Liver (tissue), 9 donors: ENCODE data around the gene NBAS. TPM values are rescaled to one million over a fixed set of nuclear protein-coding genes. Genes with fewer than 3 reads are reported as not detected.

Experiments
- DNase-seq: peaks from one replicate; pipeline ENCODE4 v3.0.0-alpha.2; 2017; ENCODE audit warnings: low spot score
- H3K27ac ChIP-seq, 2 donors: one replicate each; pipeline ENCODE4 v1.7.0; 2013; ENCODE audit warnings: inconsistent platforms in 2 of 2, low read length in 2 of 2, control low read depth in 1 of 2, low read depth in 1 of 2, mild to moderate bottlenecking in 1 of 2
- H3K27me3 ChIP-seq, 4 donors: one replicate each; pipeline versions ENCODE4 v1.6.1 to v1.7.0; 2013; ENCODE audit warnings: low read length in 3 of 4, inconsistent platforms in 1 of 4, mild to moderate bottlenecking in 1 of 4, moderate library complexity in 1 of 4; ENCODE audit not compliant: control insufficient read depth in 4 of 4, insufficient read depth in 4 of 4
- H3K36me3 ChIP-seq, 4 donors: one replicate each; pipeline versions ENCODE4 v1.6.1 to v1.7.0; 2013; ENCODE audit warnings: low read length in 3 of 4, mild to moderate bottlenecking in 3 of 4, low read depth in 1 of 4, moderate library complexity in 1 of 4; ENCODE audit not compliant: control insufficient read depth in 4 of 4, insufficient read depth in 3 of 4
- H3K4me1 ChIP-seq, 4 donors: one replicate each; pipeline versions ENCODE4 v1.6.1 to v1.7.0; 2013; ENCODE audit warnings: low read length in 3 of 4, mild to moderate bottlenecking in 3 of 4, moderate library complexity in 1 of 4; ENCODE audit not compliant: control insufficient read depth in 4 of 4, insufficient read depth in 4 of 4
- H3K4me3 ChIP-seq, 3 donors: one replicate each; pipeline versions ENCODE4 v1.6.1 to v1.7.0; 2013; ENCODE audit warnings: low read length in 3 of 3, control low read depth in 1 of 3, low read depth in 1 of 3, mild to moderate bottlenecking in 1 of 3
- H3K9ac ChIP-seq, 2 donors: one replicate each; pipeline ENCODE4 v1.7.0; 2013; ENCODE audit warnings: low read length in 2 of 2, mild to moderate bottlenecking in 2 of 2, moderate library complexity in 2 of 2, control low read depth in 1 of 2, low read depth in 1 of 2
- H3K9me3 ChIP-seq, 4 donors: one replicate each; pipeline versions ENCODE4 v1.6.1 to v1.7.0; 2013; ENCODE audit warnings: low read length in 3 of 4; ENCODE audit not compliant: control insufficient read depth in 4 of 4
- ATF3 ChIP-seq: IDR thresholded peaks from 2 replicates; pipeline ENCODE4 v1.6.1; 2016; ENCODE audit warnings: antibody characterized with exemption
- CTCF ChIP-seq: fragments of 150-350 bp; IDR thresholded peaks from 2 replicates; pipeline ENCODE4 v1.5.1; 2017; ENCODE audit warnings: improper control_type of control experiment, low read depth, low read length; ENCODE audit not compliant: missing input control
- EGR1 ChIP-seq, 2 donors: IDR thresholded peaks; 2 replicates each; pipeline ENCODE4 v1.6.1; 2016 to 2018; ENCODE audit warnings: antibody characterized with exemption in 2 of 2, low read depth in 2 of 2
- FOXA1 ChIP-seq: IDR thresholded peaks from 2 replicates; pipeline ENCODE4 v1.6.1; 2016; ENCODE audit warnings: antibody characterized with exemption
- FOXA2 ChIP-seq: IDR thresholded peaks from 2 replicates; pipeline ENCODE4 v1.6.1; 2016; ENCODE audit warnings: antibody characterized with exemption
- GABPA ChIP-seq, 2 donors: IDR thresholded peaks in 1 of 2; conservative IDR thresholded peaks in 1 of 2; 2 replicates each; pipeline ENCODE4 v1.6.1; 2016; ENCODE audit warnings: antibody characterized with exemption in 2 of 2, mild to moderate bottlenecking in 1 of 2, moderate library complexity in 1 of 2
- HNF4A ChIP-seq, 2 donors: conservative IDR thresholded peaks; 2 replicates each; pipeline ENCODE4 v1.6.1; 2016; ENCODE audit warnings: antibody characterized with exemption in 2 of 2, mild to moderate bottlenecking in 2 of 2
- HNF4G ChIP-seq: IDR thresholded peaks from 2 replicates; pipeline ENCODE4 v1.6.1; 2016; ENCODE audit warnings: antibody characterized with exemption
- JUND ChIP-seq, 2 donors: IDR thresholded peaks; 2 replicates each; pipeline ENCODE4 v1.6.1; 2016; ENCODE audit warnings: antibody characterized with exemption in 2 of 2
- MAX ChIP-seq: IDR thresholded peaks from 2 replicates; pipeline ENCODE4 v1.6.1; 2016; ENCODE audit warnings: antibody characterized with exemption
- RAD21 ChIP-seq, 2 donors: IDR thresholded peaks; 2 replicates each; pipeline ENCODE4 v1.6.1; 2016; ENCODE audit warnings: antibody characterized with exemption in 2 of 2, mild to moderate bottlenecking in 2 of 2
- REST ChIP-seq: IDR thresholded peaks from 2 replicates; pipeline ENCODE4 v1.6.1; 2016; ENCODE audit warnings: antibody characterized with exemption, mild to moderate bottlenecking
- RXRA ChIP-seq, 2 donors: IDR thresholded peaks; 2 replicates each; pipeline ENCODE4 v1.6.1; 2017 to 2018; ENCODE audit warnings: antibody characterized with exemption in 2 of 2, mild to moderate bottlenecking in 1 of 2
- SP1 ChIP-seq: IDR thresholded peaks from 2 replicates; pipeline ENCODE4 v1.6.1; 2018; ENCODE audit warnings: antibody characterized with exemption, mild to moderate bottlenecking
- TAF1 ChIP-seq: conservative IDR thresholded peaks from 2 replicates; pipeline ENCODE4 v1.6.1; 2016; ENCODE audit warnings: antibody characterized with exemption, mild to moderate bottlenecking
- YY1 ChIP-seq: IDR thresholded peaks from 2 replicates; pipeline ENCODE4 v1.6.1; 2016; ENCODE audit warnings: antibody characterized with exemption, mild to moderate bottlenecking
- ZBTB33 ChIP-seq: IDR thresholded peaks from 2 replicates; pipeline ENCODE4 v1.6.1; 2016; ENCODE audit warnings: antibody characterized with exemption
- WGBS: extraction: QIAGEN DNeasy Blood & Tissue Kit; methylation state at CpG from one replicate; pipeline ENCODE4 v1.1.7; 2013; 5-methylcytosine and 5-hydroxymethylcytosine counted together
- polyA plus RNA-seq, 2 donors: library from polyadenylated mRNA; stranded (reverse) in 1 of 2; unstranded in 1 of 2; fragments of 200-250 nt in 1 of 2; fragments of >200 nt in 1 of 2; fragmentation: Nextera tagmentation in 1 of 2; extraction: Ambion mirVana in 1 of 2; gene quantifications; one replicate each; pipeline versions ENCODE4 v1.2.1 to v1.2.3, GENCODE V29; 2013 to 2015
- total RNA-seq, 2 donors: library from RNA; depleted of rRNA; stranded (reverse); fragments of >200 nt; gene quantifications; one replicate each; pipeline ENCODE4 v1.2.3, GENCODE V29; 2014
- donor health status: healthy.
- donor health status: healthy.
- donor health status: healthy.
- donor health status: healthy.
- donor health status: healthy.

Gene NBAS
- total and polyA plus RNA-seq, 4 donors: 10.5 to 40.0 (median 18.9) TPM

- no peak for TF ChIP-seq CTCF
- TF ChIP-seq FOXA1: no peak
- no peak for TF ChIP-seq MAX
- TF ChIP-seq YY1: no peak
- TF ChIP-seq ZBTB33: no peak
These were observed 401.9 kb downstream of the NBAS start (continued) for GRCh38 chr2:15159206-15159605.

GRCh38 chr2:15158532-15158931 is 402.6 kb downstream of the NBAS start:
- H3K36me3 ChIP-seq: no peaks in the 10 kb centered on the region
- no peak overlapping the region for H3K27ac ChIP-seq
- no peaks in the 10 kb centered on the region for H3K4me1 ChIP-seq
- no peak for TF ChIP-seq HNF4A (conservative IDR thresholded peaks at IDR 0.05)
- TF ChIP-seq EGR1 (IDR thresholded peaks at IDR 0.05; ENCODE audit: low read depth in 2 of 2): no peak
- TF ChIP-seq REST: no peak
- no peak for TF ChIP-seq JUND (IDR thresholded peaks at IDR 0.05)
- TF ChIP-seq FOXA2: no peak
- TF ChIP-seq GABPA (IDR thresholded peaks at IDR 0.05 in 1 of 2, conservative IDR thresholded peaks at IDR 0.05 in 1 of 2): no peak
- no peak for TF ChIP-seq RAD21 (IDR thresholded peaks at IDR 0.05)
- no peak for TF ChIP-seq SP1
- no peak for TF ChIP-seq FOXA1
- no peak for TF ChIP-seq CTCF
- no peak for TF ChIP-seq HNF4G
- TF ChIP-seq TAF1: no peak
- no peak for TF ChIP-seq RXRA (IDR thresholded peaks at IDR 0.05)
- no peak for TF ChIP-seq ATF3
- no peak for TF ChIP-seq YY1
- no peak for TF ChIP-seq MAX
- H3K4me3 ChIP-seq: no peak overlapping the region
- WGBS: 91% methylated on average over 5 of the region's 5 CpGs
- H3K27me3 ChIP-seq: no peaks in the 10 kb centered on the region
- no peak for DNase-seq
- H3K9ac ChIP-seq: no peak overlapping the region
- H3K9me3 ChIP-seq: no peaks in the 10 kb centered on the region
